ENCODE results near the gene GTPBP1. TPM values are rescaled to one million over a fixed set of nuclear protein-coding genes. Genes with fewer than 3 reads are reported as not detected.

GTPBP1 gene
- total and polyA plus RNA-seq, 11 donors, result 15.6 to 45.3 (median 28.1) TPM

DNA sequence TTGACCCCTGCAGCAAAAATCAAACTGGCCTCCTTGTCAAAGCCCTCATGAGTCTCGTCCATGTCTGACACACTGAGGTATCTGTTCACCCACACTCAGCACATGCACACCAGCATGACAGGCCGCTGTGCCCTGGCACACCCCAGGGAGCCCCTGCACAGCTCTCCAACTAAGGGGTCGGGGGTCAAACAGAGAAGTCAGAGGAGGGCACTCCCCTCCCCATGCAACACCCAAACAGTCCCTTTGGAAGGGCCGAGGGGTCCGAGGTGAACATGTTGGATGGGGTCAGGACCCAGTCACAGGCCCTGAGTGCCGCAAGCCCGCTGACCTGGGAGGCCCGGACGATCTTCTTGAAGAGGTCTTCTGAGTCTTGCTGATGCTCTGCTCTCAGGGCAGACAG is 35.4 kb downstream of the GTPBP1 start:
- peaks cover 8 to 100% (median 100%) of the 10 kb centered on the region in 9 donors for H3K36me3 ChIP-seq
- 90 to 95% (median 93%) methylated on average over 9 of the region's 9 CpGs for WGBS, 4 donors
- ATAC-seq, result no peak
- intact Hi-C loops (cut with DNase I), result no loop called here
- H3K27ac ChIP-seq, result no peak overlapping the region
- no peaks in the 10 kb centered on the region for H3K9me3 ChIP-seq
- DNase-seq, result peak in 3 of 5 donors; percentile 10 to 48 (median 26)
- H3K27me3 ChIP-seq, result no peaks in the 10 kb centered on the region
- TF ChIP-seq, protein P1, sequence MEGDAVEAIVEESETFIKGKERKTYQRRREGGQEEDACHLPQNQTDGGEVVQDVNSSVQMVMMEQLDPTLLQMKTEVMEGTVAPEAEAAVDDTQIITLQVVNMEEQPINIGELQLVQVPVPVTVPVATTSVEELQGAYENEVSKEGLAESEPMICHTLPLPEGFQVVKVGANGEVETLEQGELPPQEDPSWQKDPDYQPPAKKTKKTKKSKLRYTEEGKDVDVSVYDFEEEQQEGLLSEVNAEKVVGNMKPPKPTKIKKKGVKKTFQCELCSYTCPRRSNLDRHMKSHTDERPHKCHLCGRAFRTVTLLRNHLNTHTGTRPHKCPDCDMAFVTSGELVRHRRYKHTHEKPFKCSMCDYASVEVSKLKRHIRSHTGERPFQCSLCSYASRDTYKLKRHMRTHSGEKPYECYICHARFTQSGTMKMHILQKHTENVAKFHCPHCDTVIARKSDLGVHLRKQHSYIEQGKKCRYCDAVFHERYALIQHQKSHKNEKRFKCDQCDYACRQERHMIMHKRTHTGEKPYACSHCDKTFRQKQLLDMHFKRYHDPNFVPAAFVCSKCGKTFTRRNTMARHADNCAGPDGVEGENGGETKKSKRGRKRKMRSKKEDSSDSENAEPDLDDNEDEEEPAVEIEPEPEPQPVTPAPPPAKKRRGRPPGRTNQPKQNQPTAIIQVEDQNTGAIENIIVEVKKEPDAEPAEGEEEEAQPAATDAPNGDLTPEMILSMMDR (IDR thresholded peaks at IDR 0.05), result no peak
- TF ChIP-seq POLR2A (IDR thresholded peaks at IDR 0.05), result no peak
- H3K4me3 ChIP-seq, result no peak overlapping the region
- peaks cover 0 to 6% (median 0%) of the 10 kb centered on the region in 12 donors for H3K4me1 ChIP-seq

DNA sequence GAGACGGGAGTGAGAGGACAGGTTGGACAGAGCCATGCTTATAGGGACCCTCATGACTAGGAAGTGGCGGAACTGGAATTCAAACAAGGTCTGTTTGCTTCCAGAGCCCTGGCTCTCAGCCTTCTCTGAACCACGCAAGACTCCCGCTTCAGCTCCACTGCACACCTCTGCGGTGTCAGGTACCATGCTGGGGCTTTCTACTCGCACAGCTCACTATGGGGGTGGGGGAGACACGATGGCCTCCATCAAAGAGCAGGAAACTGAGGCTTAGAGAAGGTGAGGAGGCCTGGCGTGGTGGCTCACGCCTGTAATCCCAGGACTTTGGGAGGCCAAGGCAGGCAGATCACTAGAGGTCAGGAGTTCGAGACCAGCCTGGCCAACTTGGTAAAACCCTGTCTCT is 35.8 kb downstream of the GTPBP1 start:
- peaks cover 0 to 6% (median 0%) of the 10 kb centered on the region in 12 donors for H3K4me1 ChIP-seq
- H3K4me3 ChIP-seq, result no peak overlapping the region
- 95 to 97% (median 96%) methylated on average over 9 to 10 of the region's 10 CpGs for WGBS, 4 donors
- peaks cover 8 to 100% (median 100%) of the 10 kb centered on the region in 9 donors for H3K36me3 ChIP-seq
- ATAC-seq (no peak), DNase-seq (peak in 3 of 5 donors; percentile 5 to 32 (median 14))
- H3K27me3 ChIP-seq, result no peaks in the 10 kb centered on the region
- H3K27ac ChIP-seq, result no peak overlapping the region
- no peak for TF ChIP-seq POLR2A (IDR thresholded peaks at IDR 0.05)
- TF ChIP-seq, protein P1 (IDR thresholded peaks at IDR 0.05), result no peak
- no peaks in the 10 kb centered on the region for H3K9me3 ChIP-seq
- intact Hi-C loops (cut with DNase I), result no loop called here

DNA sequence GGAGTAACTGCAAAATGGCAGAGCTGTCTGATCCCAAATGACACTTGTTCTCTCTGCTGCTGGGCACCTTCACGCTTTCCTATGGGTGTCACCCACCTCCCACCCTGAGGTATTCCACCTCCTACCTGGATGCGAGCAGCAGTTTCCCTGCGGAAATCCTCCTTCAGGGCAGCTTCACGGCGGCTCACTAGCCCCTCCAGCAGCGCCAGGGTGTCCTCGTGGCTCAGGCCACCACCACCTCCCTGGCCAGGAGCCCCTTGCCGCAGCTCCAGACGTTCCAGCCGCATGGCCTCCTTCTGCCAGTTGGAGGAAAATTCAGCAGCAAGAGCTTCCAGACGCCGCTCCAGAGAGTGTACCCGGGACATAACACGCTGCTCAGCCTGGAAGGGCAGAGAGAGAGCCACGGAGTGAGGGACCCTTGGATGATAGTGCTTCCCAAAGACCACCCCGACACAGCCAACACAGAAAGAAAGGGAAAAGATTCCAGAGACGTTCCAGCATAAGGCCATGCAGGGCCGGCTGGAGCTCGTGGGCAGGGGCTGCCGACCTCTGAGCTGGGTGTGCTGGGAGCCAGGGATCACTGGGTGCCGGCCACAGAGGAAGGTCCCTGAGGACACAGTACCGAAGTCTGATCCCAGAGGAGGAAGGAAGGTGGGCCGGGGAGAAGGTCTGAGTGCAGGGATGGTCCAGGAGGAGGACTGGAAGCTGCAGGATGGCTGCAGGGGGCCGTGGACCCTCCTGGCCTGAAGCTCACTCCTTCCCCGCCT is 36.6 kb downstream of the GTPBP1 start:
- TF ChIP-seq, protein P1 (IDR thresholded peaks at IDR 0.05), result no peak
- TF ChIP-seq POLR2A (IDR thresholded peaks at IDR 0.05), result no peak
- H3K4me3 ChIP-seq, result no peak overlapping the region
- ATAC-seq, result no peak
- peaks cover 0 to 6% (median 0%) of the 10 kb centered on the region in 12 donors for H3K4me1 ChIP-seq
- intact Hi-C loops (cut with DNase I), result no loop called here
- peaks cover 8 to 100% (median 100%) of the 10 kb centered on the region in 9 donors for H3K36me3 ChIP-seq
- H3K9me3 ChIP-seq, result no peaks in the 10 kb centered on the region
- no peak overlapping the region for H3K27ac ChIP-seq
- WGBS, 4 donors, result 90 to 95% (median 92%) methylated on average over 25 of the region's 25 CpGs
- no peaks in the 10 kb centered on the region for H3K27me3 ChIP-seq
- peak in 2 of 5 donors; percentile 14 to 52 for DNase-seq

DNA sequence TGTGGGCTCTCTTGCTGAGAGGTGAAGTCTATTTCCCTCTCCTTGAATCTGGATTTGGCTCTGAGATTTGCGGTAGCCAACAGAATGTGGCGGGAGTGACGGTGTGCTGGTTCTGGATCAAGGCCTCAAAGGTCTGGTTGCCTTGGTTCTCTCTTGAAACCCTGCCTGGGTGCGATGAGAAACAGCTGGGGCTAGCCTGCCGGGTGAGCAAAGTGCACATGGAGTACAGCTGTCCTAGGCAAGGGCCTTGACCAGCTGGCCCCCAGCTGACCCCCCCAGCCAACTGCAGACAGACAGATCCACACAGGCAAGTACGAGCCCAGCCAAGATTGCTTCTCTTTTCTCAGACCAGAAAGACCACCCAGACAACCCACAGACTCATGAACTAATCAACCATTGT is 39.2 kb downstream of the GTPBP1 start:
- no peaks in the 10 kb centered on the region for H3K27me3 ChIP-seq
- no peak for TF ChIP-seq POLR2A (IDR thresholded peaks at IDR 0.05)
- TF ChIP-seq, protein P1 (IDR thresholded peaks at IDR 0.05), result no peak
- peaks cover 2 to 100% (median 100%) of the 10 kb centered on the region in 9 donors for H3K36me3 ChIP-seq
- DNase-seq (peak in 1 of 5 donors; percentile 20), ATAC-seq (no peak)
- 80 to 95% (median 92%) methylated on average over 6 of the region's 6 CpGs for WGBS, 4 donors
- no peak overlapping the region for H3K4me3 ChIP-seq
- H3K27ac ChIP-seq, result no peak overlapping the region
- no peaks in the 10 kb centered on the region for H3K4me1 ChIP-seq
- H3K9me3 ChIP-seq, result no peaks in the 10 kb centered on the region
- intact Hi-C loops (cut with DNase I), result no loop called here

All from heart left ventricle (tissue), 16 donors.